Right lobe of liver (tissue), 4 donors: Measurements from ENCODE around the gene ULK2.

Experiments used
- POLR2A ChIP-seq: fragments of 450-650 bp; IDR thresholded peaks from one replicate; pipeline ENCODE4 v1.6.1; 2017; ENCODE audit warnings: antibody characterized with exemption, mild to moderate bottlenecking
- TF ChIP-seq, protein P1 (sequence below), 4 donors: fragments of 200-600 bp in 3 of 4; fragments of 450-650 bp in 1 of 4; IDR thresholded peaks; one replicate each; pipeline versions ENCODE4 v1.5.1 to v1.8.0; 2016 to 2022; ENCODE audit warnings: antibody characterized with exemption in 4 of 4, mild to moderate bottlenecking in 2 of 4
- donor health status: DM: no; HTN: no; CAD: no.
- donor health status: DM: no; HTN: no; CAD: no.
- donor health status: DM: no; HTN: yes; CAD: no.

DNA sequence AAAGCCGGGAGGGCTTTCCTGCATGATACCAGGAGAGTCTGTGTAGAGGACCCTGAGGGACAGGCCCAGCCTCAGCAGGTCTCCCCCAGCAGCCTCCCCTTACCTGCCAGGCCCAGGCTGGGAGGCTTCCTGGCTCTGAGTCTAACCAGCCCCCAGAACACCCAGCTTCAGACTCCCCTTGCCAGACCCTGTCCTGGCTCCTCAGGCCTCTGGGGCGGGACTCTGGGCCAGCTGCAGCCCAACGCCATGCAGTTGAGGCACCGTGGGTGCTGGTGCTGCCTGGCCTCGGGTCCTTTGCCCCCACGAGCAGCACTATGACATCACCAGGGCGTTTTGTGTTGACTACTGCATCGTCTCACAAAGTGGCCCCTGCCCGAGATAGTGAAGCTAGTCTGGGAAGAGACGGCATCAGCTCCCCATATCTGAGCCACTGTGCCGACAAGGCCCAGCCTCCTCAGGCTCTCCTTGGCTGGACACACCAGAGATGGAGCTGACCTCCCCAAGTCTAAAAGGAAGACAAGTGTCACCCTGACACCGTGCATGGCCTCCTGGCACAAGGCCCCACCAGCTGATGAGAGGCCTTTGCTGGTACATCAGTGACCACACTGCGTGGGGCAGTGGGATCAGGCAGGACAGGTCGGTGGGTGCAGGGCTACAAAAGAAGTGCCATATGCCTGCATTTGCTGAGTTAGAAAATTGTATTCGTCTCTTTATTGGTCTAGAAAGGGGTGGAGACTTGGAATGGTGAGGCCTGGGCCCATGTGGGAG is 130.2 kb downstream of the ULK2 start:
- TF ChIP-seq POLR2A: no peak
- TF ChIP-seq, protein P1, sequence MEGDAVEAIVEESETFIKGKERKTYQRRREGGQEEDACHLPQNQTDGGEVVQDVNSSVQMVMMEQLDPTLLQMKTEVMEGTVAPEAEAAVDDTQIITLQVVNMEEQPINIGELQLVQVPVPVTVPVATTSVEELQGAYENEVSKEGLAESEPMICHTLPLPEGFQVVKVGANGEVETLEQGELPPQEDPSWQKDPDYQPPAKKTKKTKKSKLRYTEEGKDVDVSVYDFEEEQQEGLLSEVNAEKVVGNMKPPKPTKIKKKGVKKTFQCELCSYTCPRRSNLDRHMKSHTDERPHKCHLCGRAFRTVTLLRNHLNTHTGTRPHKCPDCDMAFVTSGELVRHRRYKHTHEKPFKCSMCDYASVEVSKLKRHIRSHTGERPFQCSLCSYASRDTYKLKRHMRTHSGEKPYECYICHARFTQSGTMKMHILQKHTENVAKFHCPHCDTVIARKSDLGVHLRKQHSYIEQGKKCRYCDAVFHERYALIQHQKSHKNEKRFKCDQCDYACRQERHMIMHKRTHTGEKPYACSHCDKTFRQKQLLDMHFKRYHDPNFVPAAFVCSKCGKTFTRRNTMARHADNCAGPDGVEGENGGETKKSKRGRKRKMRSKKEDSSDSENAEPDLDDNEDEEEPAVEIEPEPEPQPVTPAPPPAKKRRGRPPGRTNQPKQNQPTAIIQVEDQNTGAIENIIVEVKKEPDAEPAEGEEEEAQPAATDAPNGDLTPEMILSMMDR (IDR thresholded peaks at IDR 0.05): no peak
